SU-DHL-6 (cell line): ENCODE results near the gene PREX1.

Source experiments
- EZH2phosphoT487 ChIP-seq: fragments of 200-600 bp; sonication (generic), shearing (Covaris generic); conservative IDR thresholded peaks from 2 replicates; pipeline ENCODE4 v1.6.1; 2018; ENCODE audit warnings: mild to moderate bottlenecking, antibody characterized with exemption, low read length, moderate library complexity, mixed read lengths
- TF ChIP-seq, protein P1 (sequence below): fragments of 200-600 bp; sonication (generic); IDR thresholded peaks from one replicate; pipeline ENCODE4 v1.5.1; 2017; ENCODE audit warnings: antibody characterized with exemption, mild to moderate bottlenecking, low read length, moderate library complexity; ENCODE audit not compliant: insufficient read depth, poor library complexity, severe bottlenecking

DNA sequence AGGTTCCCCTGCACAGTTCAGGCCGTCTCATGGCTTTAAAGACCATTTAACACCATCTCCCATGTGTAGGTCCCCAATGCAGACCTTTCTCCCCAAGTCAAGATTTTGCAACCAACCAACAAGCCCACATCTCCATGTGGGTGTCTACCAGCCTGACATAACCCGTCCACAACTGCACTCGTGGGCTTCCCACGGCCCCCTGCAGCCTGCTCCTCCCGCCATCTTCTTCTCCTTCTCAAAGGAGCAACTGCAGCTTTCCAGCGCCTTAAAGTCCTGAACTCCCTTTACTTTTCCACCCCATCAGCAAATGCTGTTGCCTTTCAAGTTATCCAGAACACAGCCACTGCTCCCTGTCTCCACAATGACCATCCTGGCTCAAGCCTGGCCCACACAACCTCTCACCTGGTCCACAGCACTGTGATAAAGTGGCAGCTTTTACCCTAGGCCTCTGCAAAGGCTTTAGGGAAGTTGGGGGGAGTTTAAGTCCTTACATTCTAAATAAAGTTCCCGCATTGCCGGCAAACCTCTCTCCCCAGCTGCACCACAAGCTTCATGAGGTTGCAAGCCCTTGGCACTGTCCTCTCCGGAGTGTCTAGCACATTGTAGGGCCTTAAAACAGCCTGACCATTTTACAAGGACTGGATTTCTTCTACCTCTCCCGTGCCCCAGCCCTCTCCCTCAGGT, 140.5 kb downstream of the PREX1 start:
- TF ChIP-seq, protein P1, sequence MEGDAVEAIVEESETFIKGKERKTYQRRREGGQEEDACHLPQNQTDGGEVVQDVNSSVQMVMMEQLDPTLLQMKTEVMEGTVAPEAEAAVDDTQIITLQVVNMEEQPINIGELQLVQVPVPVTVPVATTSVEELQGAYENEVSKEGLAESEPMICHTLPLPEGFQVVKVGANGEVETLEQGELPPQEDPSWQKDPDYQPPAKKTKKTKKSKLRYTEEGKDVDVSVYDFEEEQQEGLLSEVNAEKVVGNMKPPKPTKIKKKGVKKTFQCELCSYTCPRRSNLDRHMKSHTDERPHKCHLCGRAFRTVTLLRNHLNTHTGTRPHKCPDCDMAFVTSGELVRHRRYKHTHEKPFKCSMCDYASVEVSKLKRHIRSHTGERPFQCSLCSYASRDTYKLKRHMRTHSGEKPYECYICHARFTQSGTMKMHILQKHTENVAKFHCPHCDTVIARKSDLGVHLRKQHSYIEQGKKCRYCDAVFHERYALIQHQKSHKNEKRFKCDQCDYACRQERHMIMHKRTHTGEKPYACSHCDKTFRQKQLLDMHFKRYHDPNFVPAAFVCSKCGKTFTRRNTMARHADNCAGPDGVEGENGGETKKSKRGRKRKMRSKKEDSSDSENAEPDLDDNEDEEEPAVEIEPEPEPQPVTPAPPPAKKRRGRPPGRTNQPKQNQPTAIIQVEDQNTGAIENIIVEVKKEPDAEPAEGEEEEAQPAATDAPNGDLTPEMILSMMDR: no peak
- TF ChIP-seq EZH2phosphoT487: no peak
